ENCODE data around the gene SNX22. TPM values are rescaled to one million over a fixed set of nuclear protein-coding genes. Genes with fewer than 3 reads are reported as not detected.
A peak's percentile ranks its signal among the peaks of the same experiment; 100 is the strongest.

The SNX22 gene
- total RNA-seq, 6 donors from 2014 or later: 9.6 to 44.0 (median 24.8) TPM

- H3K9me3 ChIP-seq: no peaks in the 10 kb centered on the region
- WGBS, 2 donors: 92 to 93% methylated on average over 14 to 16 of the region's 16 CpGs
- H3K27ac ChIP-seq: no peak overlapping the region
- no peak for TF ChIP-seq POLR2A (IDR thresholded peaks at IDR 0.05)
- no peak for TF ChIP-seq EP300 (IDR thresholded peaks at IDR 0.05)
- TF ChIP-seq POLR2AphosphoS5 (IDR thresholded peaks at IDR 0.05): no peak
- no peak for TF ChIP-seq CTCF (IDR thresholded peaks at IDR 0.05)
- ATAC-seq (ENCODE audit: low FRiP score in 2 of 2) (no peak), DNase-seq (no peak)
- H3K27me3 ChIP-seq: peaks cover 0 to 13% (median 6%) of the 10 kb centered on the region in 4 donors
- H3K4me3 ChIP-seq: no peak overlapping the region
- H3K36me3 ChIP-seq: peaks cover 53 to 79% (median 66%) of the 10 kb centered on the region in 4 donors
- peaks cover 39 to 52% (median 50%) of the 10 kb centered on the region in 4 donors for H3K4me1 ChIP-seq
These were observed 5.3 kb downstream of the SNX22 start for GRCh38 chr15:64156652-64157331.

- 93 to 100% methylated on average over 1 of the region's 1 CpG for WGBS, 2 donors
- Histone ChIP-seq H3K36me3 (peaks cover 53 to 79% (median 66%) of the 10 kb centered on the region in 4 donors), H3K4me1 (peaks cover 35 to 50% (median 47%) of the 10 kb centered on the region in 4 donors), H3K4me3 (no peak overlapping the region), H3K9me3 (no peaks in the 10 kb centered on the region), H3K27ac (no peak overlapping the region), H3K27me3 (peaks cover 0 to 5% (median 0%) of the 10 kb centered on the region in 4 donors)
- ATAC-seq (ENCODE audit: low FRiP score in 2 of 2) (no peak), DNase-seq (no peak)
- TF ChIP-seq EP300 (IDR thresholded peaks at IDR 0.05) (no peak), CTCF (IDR thresholded peaks at IDR 0.05) (no peak), POLR2AphosphoS5 (IDR thresholded peaks at IDR 0.05) (no peak), POLR2A (IDR thresholded peaks at IDR 0.05) (no peak)
These were observed 6.1 kb downstream of the SNX22 start for GRCh38 chr15:64157599-64158125.

- no peaks in the 10 kb centered on the region for H3K9me3 ChIP-seq
- 83 to 89% methylated on average over 11 of the region's 11 CpGs for WGBS, 2 donors
- DNase-seq (no peak), ATAC-seq (ENCODE audit: low FRiP score in 2 of 2) (no peak)
- no peaks in the 10 kb centered on the region for H3K27me3 ChIP-seq
- H3K4me3 ChIP-seq: no peak overlapping the region
- peaks cover 26 to 43% (median 40%) of the 10 kb centered on the region in 4 donors for H3K4me1 ChIP-seq
- no peak for TF ChIP-seq CTCF (IDR thresholded peaks at IDR 0.05)
- no peak for TF ChIP-seq POLR2A (IDR thresholded peaks at IDR 0.05)
- TF ChIP-seq EP300 (IDR thresholded peaks at IDR 0.05): no peak
- no peak for TF ChIP-seq POLR2AphosphoS5 (IDR thresholded peaks at IDR 0.05)
- peaks cover 53 to 79% (median 66%) of the 10 kb centered on the region in 4 donors for H3K36me3 ChIP-seq
- H3K27ac ChIP-seq: peak overlapping the region in 1 of 4 donors; percentile 39
These were observed 7.0 kb downstream of the SNX22 start for GRCh38 chr15:64158363-64159134.

GRCh38 chr15:64161688-64162477 lies 10.4 kb downstream of the SNX22 start:
- peaks cover 29 to 50% (median 47%) of the 10 kb centered on the region in 4 donors for H3K4me1 ChIP-seq
- H3K4me3 ChIP-seq: peak overlapping the region; percentile 63 to 89 (median 85)
- DNase-seq (no peak), ATAC-seq (ENCODE audit: low FRiP score in 2 of 2) (no peak)
- H3K9me3 ChIP-seq: no peaks in the 10 kb centered on the region
- peak overlapping the region; percentile 82 to 95 (median 86) for H3K27ac ChIP-seq
- no peak for TF ChIP-seq POLR2AphosphoS5 (IDR thresholded peaks at IDR 0.05)
- no peak for TF ChIP-seq CTCF (IDR thresholded peaks at IDR 0.05)
- TF ChIP-seq POLR2A (IDR thresholded peaks at IDR 0.05): no peak
- no peak for TF ChIP-seq EP300 (IDR thresholded peaks at IDR 0.05)
- H3K36me3 ChIP-seq: peaks cover 36 to 48% (median 45%) of the 10 kb centered on the region in 4 donors
- WGBS, 2 donors: 50 to 53% methylated on average over 12 of the region's 12 CpGs
- no peaks in the 10 kb centered on the region for H3K27me3 ChIP-seq

All from upper lobe of left lung (tissue), 6 donors.